CD4-positive, CD25-positive, alpha-beta regulatory T cell (primary cell): ENCODE measurements around the gene TLE4. TPM values are rescaled to one million over a fixed set of nuclear protein-coding genes. Genes with fewer than 3 reads are reported as not detected.

Experiments
- ATAC-seq, 2 donors: fragments of 150-1000 bp; cut with Tn5 transposase; one replicate each; pipeline ENCODE4 v1.10.0; 2021; ENCODE audit warnings: low read depth in 2 of 2, moderate number of reproducible peaks in 2 of 2, moderate library complexity in 1 of 2
- DNase-seq, 3 donors: peaks; one replicate each; pipeline versions ENCODE4 v3.0.0 to v3.0.0-alpha.2; 2012 to 2022; ENCODE audit warnings: mixed read lengths in 1 of 3
- H3K27ac ChIP-seq: one replicate; pipeline ENCODE4 v1.7.0; 2013; ENCODE audit warnings: mild to moderate bottlenecking, low read length; ENCODE audit not compliant: insufficient read depth, poor library complexity, severe bottlenecking
- H3K27me3 ChIP-seq: one replicate; pipeline ENCODE4 v1.7.0; 2013; ENCODE audit warnings: low read length; ENCODE audit not compliant: control insufficient read depth, insufficient read depth
- H3K36me3 ChIP-seq: one replicate; pipeline ENCODE4 v1.7.0; 2013; ENCODE audit warnings: mild to moderate bottlenecking, low read length, moderate library complexity; ENCODE audit not compliant: control insufficient read depth, insufficient read depth
- H3K4me1 ChIP-seq: 2 replicates; pipeline ENCODE4 v1.7.0; 2013; ENCODE audit warnings: mild to moderate bottlenecking, low read length; ENCODE audit not compliant: insufficient read depth, control insufficient read depth, poor library complexity, severe bottlenecking
- H3K4me3 ChIP-seq: one replicate; pipeline ENCODE4 v1.7.0; 2013; ENCODE audit warnings: low read depth, mild to moderate bottlenecking, low read length, moderate library complexity
- H3K9me3 ChIP-seq, 2 experiments: 1 replicate in 1 of 2; 2 replicates in 1 of 2; pipeline ENCODE4 v1.7.0; 2013; ENCODE audit warnings: low read length in 2 of 2, mild to moderate bottlenecking in 1 of 2, moderate library complexity in 1 of 2; ENCODE audit not compliant: control insufficient read depth in 2 of 2
- H3K27ac Mint-ChIP-seq, 3 donors: one replicate each; pipeline ENCODE4 v1.8.0; 2020 to 2022; ENCODE audit warnings: mild to moderate bottlenecking in 3 of 3, mixed read lengths in 3 of 3, moderate library complexity in 2 of 3
- H3K27me3 Mint-ChIP-seq: one replicate; pipeline ENCODE4 v1.8.0; 2022; ENCODE audit warnings: mild to moderate bottlenecking, mixed read lengths
- H3K36me3 Mint-ChIP-seq: one replicate; pipeline ENCODE4 v1.8.0; 2020; ENCODE audit warnings: mixed read lengths
- H3K4me1 Mint-ChIP-seq, 4 donors: one replicate each; pipeline ENCODE4 v1.8.0; 2020 to 2022; ENCODE audit warnings: mixed read lengths in 4 of 4, mild to moderate bottlenecking in 1 of 4
- H3K4me3 Mint-ChIP-seq, 4 donors: one replicate each; pipeline ENCODE4 v1.8.0; 2020 to 2022; ENCODE audit warnings: mild to moderate bottlenecking in 4 of 4, mixed read lengths in 4 of 4, moderate library complexity in 3 of 4
- H3K9me3 Mint-ChIP-seq, 7 donors: one replicate each; pipeline ENCODE4 v1.8.0; 2020 to 2022; ENCODE audit warnings: mixed read lengths in 7 of 7, mild to moderate bottlenecking in 3 of 7, moderate library complexity in 2 of 7
- polyA plus RNA-seq, 4 donors: library from polyadenylated mRNA; unstranded; fragments of 300-500 nt; fragmentation: Illumina TruSeq; gene quantifications; one replicate each; pipeline ENCODE4 v1.2.3, GENCODE V29; 2021
- total RNA-seq: library from RNA; stranded (reverse); gene quantifications from one replicate; pipeline ENCODE4 v1.2.3, GENCODE V29; 2022

The TLE4 gene
- total and polyA plus RNA-seq, 5 donors from 2014 or later, result 16.2 to 127 (median 24.0) TPM

DNA sequence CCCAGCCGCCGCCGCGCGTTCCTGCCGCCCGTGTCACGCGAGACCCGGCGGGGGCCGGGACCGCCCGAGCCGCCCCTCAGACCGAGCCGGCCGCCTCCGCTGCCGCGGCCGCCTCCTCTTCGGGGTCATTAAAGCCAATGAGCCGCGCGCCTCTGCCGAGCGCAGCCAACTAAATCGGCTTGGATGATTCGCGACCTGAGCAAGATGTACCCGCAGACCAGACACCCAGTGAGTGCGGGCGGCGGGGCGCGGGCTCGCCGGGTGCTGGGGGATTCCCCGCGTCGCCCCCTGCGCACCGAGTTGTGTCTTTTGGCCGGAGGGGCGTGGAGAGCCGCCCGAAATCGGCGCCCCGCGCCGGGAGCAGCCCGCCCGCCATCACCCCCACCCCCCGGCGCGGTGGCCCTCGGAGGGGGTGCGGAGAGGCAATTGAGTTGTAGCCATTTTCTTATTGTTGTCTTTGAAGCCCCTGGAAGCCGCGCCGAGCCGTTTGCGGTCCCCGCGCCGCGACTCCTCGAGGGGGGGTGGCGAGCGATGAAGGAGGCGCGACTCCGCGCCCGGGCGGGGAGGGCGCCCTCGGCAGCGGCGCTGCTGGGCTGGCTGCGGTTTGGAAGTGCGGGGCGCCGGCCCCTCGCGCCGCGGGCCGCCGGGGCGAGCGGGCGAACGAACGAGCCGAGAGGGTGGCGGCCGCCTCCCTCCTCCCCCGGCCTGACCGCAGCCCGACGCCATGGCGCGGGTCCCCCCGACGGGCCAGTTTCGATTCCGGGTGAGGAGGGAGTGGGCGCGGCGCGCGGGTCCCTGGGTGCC, 1.0 kb downstream of the TLE4 start:
- Mint-ChIP-seq H3K27me3 (peaks cover 5% of the 10 kb centered on the region), H3K27ac (peak overlapping the region in 2 of 3 donors; percentile 94 to 97), H3K36me3 (peaks cover 4% of the 10 kb centered on the region), H3K4me3 (peak overlapping the region in 3 of 4 donors; percentile 95 to 97 (median 95)), H3K4me1 (peaks cover 13 to 47% (median 37%) of the 10 kb centered on the region in 4 donors), H3K9me3 (no peaks in the 10 kb centered on the region)
- peaks cover 0 to 1% of the 10 kb centered on the region in 2 experiments for H3K9me3 ChIP-seq
- no peak overlapping the region for H3K4me3 ChIP-seq
- peaks cover 2% of the 10 kb centered on the region for H3K36me3 ChIP-seq
- peaks cover 42% of the 10 kb centered on the region for H3K4me1 ChIP-seq
- DNase-seq, result peak; percentile 64 to 72 (median 65)
- peak overlapping the region; percentile 86 for H3K27ac ChIP-seq
- peaks cover 8% of the 10 kb centered on the region for H3K27me3 ChIP-seq
- ATAC-seq, result no peak

DNA sequence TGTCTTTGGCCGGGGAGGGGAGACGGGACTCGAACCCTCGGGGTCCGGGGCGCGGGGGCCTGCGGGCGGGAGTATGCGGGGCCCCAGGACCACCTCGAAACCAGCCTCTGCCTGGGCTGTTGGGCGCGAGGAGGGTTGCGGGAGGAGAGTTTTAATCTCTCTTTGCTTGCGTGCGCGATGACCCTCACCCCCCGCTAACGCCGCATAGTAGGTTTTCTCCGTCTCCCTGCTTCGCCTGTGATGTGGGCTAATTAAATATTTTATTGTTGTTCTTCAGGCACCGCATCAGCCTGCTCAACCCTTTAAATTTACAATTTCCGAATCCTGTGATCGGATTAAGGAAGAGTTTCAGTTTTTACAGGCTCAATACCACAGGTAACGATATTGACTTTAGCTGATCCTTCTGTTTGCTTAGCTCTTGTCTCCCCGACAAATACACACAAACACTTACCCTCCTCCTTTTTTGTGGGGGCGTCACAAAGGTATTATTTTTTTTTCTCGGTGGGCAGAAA, 1.7 kb downstream of the TLE4 start:
- peak overlapping the region in 3 of 4 donors; percentile 95 to 97 (median 95) for H3K4me3 Mint-ChIP-seq
- DNase-seq (peak in 2 of 3 donors; percentile 23 to 33), ATAC-seq (no peak)
- H3K36me3 Mint-ChIP-seq, result peaks cover 4% of the 10 kb centered on the region
- Histone ChIP-seq H3K9me3 (no peaks in the 10 kb centered on the region), H3K27me3 (peaks cover 8% of the 10 kb centered on the region), H3K27ac (peak overlapping the region; percentile 86), H3K36me3 (peaks cover 2% of the 10 kb centered on the region), H3K4me1 (peaks cover 42% of the 10 kb centered on the region), H3K4me3 (peak overlapping the region; percentile 96)
- H3K4me1 Mint-ChIP-seq, result peaks cover 17 to 54% (median 41%) of the 10 kb centered on the region in 4 donors
- no peaks in the 10 kb centered on the region for H3K9me3 Mint-ChIP-seq
- peak overlapping the region; percentile 94 to 97 (median 96) for H3K27ac Mint-ChIP-seq
- peaks cover 5% of the 10 kb centered on the region for H3K27me3 Mint-ChIP-seq

GRCh38 chr9:79574136-79574535, 2.4 kb downstream of the TLE4 start:
- Mint-ChIP-seq H3K27ac (peak overlapping the region; percentile 4 to 96 (median 94)), H3K4me3 (peak overlapping the region in 3 of 4 donors; percentile 95 to 97 (median 95)), H3K4me1 (peaks cover 17 to 60% (median 46%) of the 10 kb centered on the region in 4 donors), H3K27me3 (peaks cover 5% of the 10 kb centered on the region), H3K9me3 (no peaks in the 10 kb centered on the region), H3K36me3 (peaks cover 4% of the 10 kb centered on the region)
- peaks cover 42% of the 10 kb centered on the region for H3K4me1 ChIP-seq
- peaks cover 6% of the 10 kb centered on the region for H3K27me3 ChIP-seq
- no peaks in the 10 kb centered on the region for H3K9me3 ChIP-seq
- peak overlapping the region; percentile 96 for H3K4me3 ChIP-seq
- ATAC-seq, result no peak
- DNase-seq, result no peak
- H3K27ac ChIP-seq, result peak overlapping the region; percentile 86
- peaks cover 2% of the 10 kb centered on the region for H3K36me3 ChIP-seq

DNA sequence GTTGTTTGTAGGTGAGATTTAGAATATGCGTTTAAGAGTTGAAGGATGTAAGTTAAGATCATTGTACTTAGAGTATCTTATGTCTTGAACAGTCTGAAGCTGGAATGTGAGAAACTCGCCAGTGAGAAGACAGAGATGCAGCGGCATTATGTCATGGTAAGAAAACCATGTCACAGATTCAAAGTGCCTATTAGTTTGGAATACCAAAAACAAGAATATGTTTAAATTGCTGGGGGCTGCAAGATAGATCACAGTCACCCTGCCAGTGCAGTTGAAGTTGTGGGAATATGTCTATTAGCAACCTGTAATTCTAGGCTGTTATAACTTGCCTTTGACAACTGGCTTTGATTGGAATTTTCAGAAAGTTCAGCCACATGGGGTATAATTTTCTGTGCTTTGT, 3.0 kb downstream of the TLE4 start:
- Histone ChIP-seq H3K36me3 (peaks cover 2% of the 10 kb centered on the region), H3K4me3 (peak overlapping the region; percentile 96), H3K27me3 (peaks cover 4% of the 10 kb centered on the region), H3K27ac (peak overlapping the region; percentile 28), H3K4me1 (peaks cover 46% of the 10 kb centered on the region), H3K9me3 (no peaks in the 10 kb centered on the region)
- H3K9me3 Mint-ChIP-seq, result no peaks in the 10 kb centered on the region
- peak overlapping the region in 3 of 4 donors; percentile 95 to 97 (median 95) for H3K4me3 Mint-ChIP-seq
- H3K4me1 Mint-ChIP-seq, result peaks cover 17 to 66% (median 47%) of the 10 kb centered on the region in 4 donors
- DNase-seq (no peak), ATAC-seq (no peak)
- H3K36me3 Mint-ChIP-seq, result peaks cover 4% of the 10 kb centered on the region
- peak overlapping the region in 1 of 3 donors; percentile 94 for H3K27ac Mint-ChIP-seq
- H3K27me3 Mint-ChIP-seq, result peaks cover 4% of the 10 kb centered on the region

GRCh38 chr9:79575547-79575946, 3.8 kb downstream of the TLE4 start:
- H3K27me3 Mint-ChIP-seq, result no peaks in the 10 kb centered on the region
- Histone ChIP-seq H3K4me3 (peak overlapping the region; percentile 28), H3K4me1 (peaks cover 40% of the 10 kb centered on the region), H3K36me3 (peaks cover 2% of the 10 kb centered on the region), H3K27me3 (no peaks in the 10 kb centered on the region), H3K27ac (no peak overlapping the region), H3K9me3 (no peaks in the 10 kb centered on the region)
- DNase-seq (no peak), ATAC-seq (no peak)
- H3K9me3 Mint-ChIP-seq, result no peaks in the 10 kb centered on the region
- H3K4me3 Mint-ChIP-seq, result peak overlapping the region; percentile 54 to 82 (median 60)
- peak overlapping the region; percentile 7 to 20 (median 18) for H3K27ac Mint-ChIP-seq
- peaks cover 4% of the 10 kb centered on the region for H3K36me3 Mint-ChIP-seq
- peaks cover 18 to 66% (median 49%) of the 10 kb centered on the region in 4 donors for H3K4me1 Mint-ChIP-seq

DNA sequence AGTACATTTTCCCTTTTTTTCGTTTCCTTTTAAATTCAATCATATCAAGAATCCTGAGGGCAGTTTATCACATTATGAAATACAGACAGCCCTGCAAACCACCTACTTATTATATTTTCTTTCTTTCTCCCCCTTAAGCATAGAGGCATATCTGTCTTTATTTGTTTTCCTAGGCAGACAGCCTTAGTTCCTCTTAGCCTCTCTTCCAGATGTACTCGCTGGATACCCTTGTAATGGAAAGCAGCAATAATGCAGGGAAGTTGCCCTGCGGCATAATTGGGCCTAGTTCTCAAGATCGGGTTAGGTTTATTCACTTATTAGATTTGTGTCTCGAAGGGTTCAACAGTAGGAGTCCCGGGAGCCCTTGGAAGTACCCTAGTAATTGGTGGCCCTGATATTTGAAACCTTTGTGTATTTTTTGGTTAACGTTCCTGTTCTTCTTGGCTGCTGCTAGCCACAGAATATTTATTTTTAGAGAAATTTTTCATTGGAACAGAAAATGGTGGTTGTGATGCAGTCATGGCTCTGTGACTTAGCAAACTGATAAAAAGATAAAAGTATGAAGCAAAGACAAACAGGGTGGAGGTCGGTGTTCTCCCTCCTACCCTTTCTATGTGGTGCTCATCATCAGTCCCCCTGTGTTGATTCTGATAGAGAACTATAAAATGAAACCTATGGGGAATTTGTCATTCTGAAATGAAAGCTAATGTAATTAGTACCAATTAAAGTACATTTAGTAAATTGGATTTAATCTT, 6.4 kb downstream of the TLE4 start:
- no peak overlapping the region for H3K27ac ChIP-seq
- H3K27me3 ChIP-seq, result no peaks in the 10 kb centered on the region
- no peak for DNase-seq
- Mint-ChIP-seq H3K9me3 (no peaks in the 10 kb centered on the region), H3K27me3 (no peaks in the 10 kb centered on the region), H3K27ac (peak overlapping the region in 2 of 3 donors; percentile 64 to 72), H3K36me3 (peaks cover 4% of the 10 kb centered on the region), H3K4me3 (peak overlapping the region in 1 of 4 donors; percentile 14), H3K4me1 (peaks cover 35 to 92% (median 73%) of the 10 kb centered on the region in 4 donors)
- peak overlapping the region; percentile 9 for H3K4me3 ChIP-seq
- peaks cover 2% of the 10 kb centered on the region for H3K36me3 ChIP-seq
- peaks cover 60% of the 10 kb centered on the region for H3K4me1 ChIP-seq
- H3K9me3 ChIP-seq, result no peaks in the 10 kb centered on the region
- no peak for ATAC-seq

GRCh38 chr9:79578891-79579290, 7.1 kb downstream of the TLE4 start:
- H3K36me3 Mint-ChIP-seq, result peaks cover 7% of the 10 kb centered on the region
- H3K27ac Mint-ChIP-seq, result peak overlapping the region; percentile 3 to 20 (median 5)
- Histone ChIP-seq H3K36me3 (peaks cover 2% of the 10 kb centered on the region), H3K27ac (no peak overlapping the region), H3K4me1 (peaks cover 63% of the 10 kb centered on the region), H3K9me3 (no peaks in the 10 kb centered on the region), H3K4me3 (no peak overlapping the region), H3K27me3 (no peaks in the 10 kb centered on the region)
- H3K4me3 Mint-ChIP-seq, result peak overlapping the region in 1 of 4 donors; percentile 50
- H3K4me1 Mint-ChIP-seq, result peaks cover 39 to 95% (median 77%) of the 10 kb centered on the region in 4 donors
- ATAC-seq (no peak), DNase-seq (no peak)
- H3K27me3 Mint-ChIP-seq, result no peaks in the 10 kb centered on the region
- no peaks in the 10 kb centered on the region for H3K9me3 Mint-ChIP-seq
